RCC 7860 (cell line): ENCODE measurements around the gene ZNF26.

Source experiments
- DNase-seq: peaks from one replicate; pipeline ENCODE4 v3.0.0-alpha.2; 2015; ENCODE audit warnings: low spot score
- FAIRE-seq: peaks from 2 replicates; lab custom pipeline; 2012; peaks lifted over from hg19 to GRCh38; lab: Jason Lieb, UNC

The ZNF26 gene

DNA sequence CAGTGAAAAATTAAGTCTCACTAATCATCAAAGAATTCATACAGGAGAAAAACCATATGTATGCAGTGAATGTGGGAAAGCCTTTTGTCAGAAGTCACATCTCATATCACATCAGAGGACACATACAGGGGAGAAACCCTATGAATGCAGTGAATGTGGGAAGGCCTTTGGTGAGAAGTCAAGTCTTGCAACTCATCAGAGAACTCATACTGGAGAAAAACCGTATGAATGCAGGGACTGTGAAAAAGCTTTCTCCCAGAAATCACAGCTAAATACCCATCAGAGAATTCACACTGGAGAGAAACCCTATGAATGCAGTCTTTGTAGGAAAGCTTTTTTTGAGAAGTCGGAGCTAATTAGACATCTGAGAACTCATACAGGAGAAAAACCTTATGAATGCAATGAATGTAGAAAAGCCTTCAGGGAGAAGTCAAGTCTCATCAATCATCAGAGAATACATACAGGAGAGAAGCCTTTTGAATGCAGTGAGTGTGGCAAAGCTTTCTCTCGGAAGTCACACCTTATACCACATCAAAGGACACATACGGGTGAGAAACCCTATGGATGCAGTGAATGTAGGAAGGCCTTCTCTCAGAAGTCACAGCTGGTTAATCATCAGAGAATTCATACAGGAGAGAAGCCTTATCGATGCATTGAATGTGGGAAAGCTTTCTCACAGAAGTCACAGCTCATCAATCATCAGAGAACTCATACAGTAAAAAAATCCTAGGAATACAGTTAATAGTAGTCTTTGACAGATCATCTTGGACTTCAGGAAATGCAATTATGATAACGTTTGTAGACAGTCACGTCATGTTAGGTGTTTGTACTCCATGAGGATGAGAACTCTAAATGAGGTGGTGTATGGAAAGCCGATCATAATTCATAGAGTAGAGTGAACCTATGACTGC is 72.3 kb downstream of the ZNF26 start:
- DNase-seq (no peak), FAIRE-seq (no peak)

- DNase-seq = no peak
- no peak for FAIRE-seq
Measured at GRCh38 chr12:133061954-133062353, 75.8 kb downstream of the ZNF26 start.

GRCh38 chr12:133063556-133063955 is 77.4 kb downstream of the ZNF26 start:
- FAIRE-seq (no peak), DNase-seq (no peak)

DNA sequence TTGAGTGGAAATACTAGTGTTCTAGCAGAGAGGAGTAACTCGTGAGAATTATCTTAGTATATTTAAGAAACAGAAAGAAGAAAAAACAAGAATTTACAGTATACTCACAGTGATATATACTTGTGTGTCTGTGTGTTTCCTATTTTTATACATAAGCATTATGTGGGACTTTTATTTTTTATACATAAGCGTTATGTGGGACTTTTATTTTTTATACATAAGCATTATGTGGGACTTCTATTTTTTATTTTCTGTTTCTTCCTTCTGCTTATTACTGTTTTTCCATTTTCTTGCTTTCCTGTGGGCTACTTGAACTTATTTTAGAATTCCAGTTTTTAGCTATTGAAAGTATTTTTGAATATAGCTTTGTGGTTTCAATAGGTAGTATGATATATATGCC is 87.7 kb downstream of the ZNF26 start:
- DNase-seq (no peak), FAIRE-seq (no peak)
